HG03066 (cell line): ENCODE results near the gene RBKS.

Source experiments
- ATAC-seq: cut with Tn5 transposase; IDR thresholded peaks from one replicate; pipeline ENCODE4 v1.9.1; 2021; ENCODE audit warnings: low read depth; ENCODE audit not compliant: unreplicated experiment

The RBKS gene

DNA sequence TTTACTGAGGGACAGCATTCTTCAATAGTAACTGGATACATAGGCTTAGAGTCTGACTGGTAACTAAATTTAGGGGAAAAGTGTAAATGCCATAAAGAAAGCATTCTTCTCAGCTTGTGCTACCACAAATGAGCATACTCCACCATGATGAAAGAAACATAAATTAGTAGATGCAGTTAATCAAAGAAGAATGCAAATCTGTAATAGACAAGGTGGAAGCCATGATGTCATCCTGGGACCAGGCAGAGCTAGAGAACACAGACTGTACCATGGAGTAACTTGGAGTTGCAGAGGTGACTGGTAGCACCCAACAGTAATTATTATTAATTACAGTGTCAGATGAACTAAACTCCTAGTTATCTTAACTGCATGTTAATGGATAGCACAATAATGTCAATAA, 51.7 kb downstream of the RBKS start:
- ATAC-seq, result no peak

DNA sequence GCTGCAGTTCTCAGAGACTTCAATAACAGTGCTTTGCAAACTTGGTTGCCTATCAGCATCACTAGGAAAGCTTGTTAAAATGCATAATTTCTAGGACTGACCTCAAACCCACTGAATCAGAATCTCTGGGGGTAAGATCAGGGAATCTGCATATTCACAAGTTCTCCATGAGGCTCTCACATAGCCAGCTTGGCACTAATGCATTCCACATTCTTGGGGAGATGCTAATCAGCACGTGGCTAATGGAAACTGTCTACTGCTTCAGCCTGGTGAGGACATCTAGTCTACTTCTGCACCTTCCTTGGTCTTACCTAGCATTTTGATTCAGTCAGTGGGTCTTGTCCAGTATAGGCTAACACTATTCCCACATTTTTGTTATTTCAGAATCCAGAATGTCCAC, 56.3 kb downstream of the RBKS start:
- ATAC-seq, result no peak

DNA sequence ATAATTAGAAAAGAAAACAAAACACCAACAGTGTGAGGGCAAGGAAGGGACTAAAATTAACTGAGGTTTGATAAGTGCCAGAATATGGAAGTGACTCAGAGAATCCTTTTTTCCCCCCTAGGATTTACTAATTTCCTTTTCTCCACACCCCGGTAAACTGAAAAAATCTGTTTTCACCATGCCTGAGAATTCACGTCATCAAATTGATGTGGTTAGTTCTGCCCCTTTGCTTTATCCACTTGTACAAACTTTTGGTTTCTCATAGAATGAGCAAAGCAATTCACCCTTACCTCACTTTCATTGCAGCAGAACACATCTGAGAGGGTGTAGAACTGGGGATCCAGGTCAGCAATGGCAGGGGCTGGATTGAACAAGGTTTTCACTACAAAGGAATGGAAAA, 57.8 kb downstream of the RBKS start:
- no peak for ATAC-seq

DNA sequence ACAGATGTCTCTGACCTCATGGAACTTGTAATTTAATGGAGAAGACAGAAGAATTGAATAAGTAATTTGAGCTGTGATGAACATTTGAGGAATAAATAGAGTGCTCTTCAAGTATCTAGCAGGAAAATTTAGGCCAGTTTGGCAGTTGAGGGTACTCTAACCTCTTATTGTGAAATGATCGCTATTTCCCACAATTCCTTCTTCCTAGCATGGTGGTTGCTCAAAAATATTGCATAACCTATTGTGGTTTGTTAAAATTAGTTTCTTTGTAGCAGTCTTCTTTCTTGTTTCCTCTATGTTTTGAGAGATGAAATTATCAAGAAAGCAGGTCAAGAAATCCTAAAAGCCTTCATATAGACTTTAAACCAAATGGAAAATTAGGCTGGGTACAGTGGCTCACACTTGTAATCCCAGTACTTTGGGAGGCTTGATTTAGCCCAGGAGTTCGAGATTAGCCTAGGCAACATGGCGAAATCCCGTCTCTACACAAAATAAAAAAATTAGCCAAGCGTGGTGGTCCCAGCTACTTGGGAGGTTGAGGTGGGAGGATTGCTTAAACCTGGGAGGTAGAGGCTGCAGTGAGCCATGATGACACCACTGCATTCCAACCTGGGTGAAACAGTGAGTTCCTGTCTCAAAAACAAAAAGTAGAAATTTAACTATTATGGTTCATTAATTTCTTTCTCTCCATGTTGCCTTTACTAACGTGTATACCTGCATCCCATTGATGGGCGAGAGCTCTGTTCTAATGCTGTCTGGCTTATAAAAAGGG, 58.7 kb downstream of the RBKS start:
- no peak for ATAC-seq

DNA sequence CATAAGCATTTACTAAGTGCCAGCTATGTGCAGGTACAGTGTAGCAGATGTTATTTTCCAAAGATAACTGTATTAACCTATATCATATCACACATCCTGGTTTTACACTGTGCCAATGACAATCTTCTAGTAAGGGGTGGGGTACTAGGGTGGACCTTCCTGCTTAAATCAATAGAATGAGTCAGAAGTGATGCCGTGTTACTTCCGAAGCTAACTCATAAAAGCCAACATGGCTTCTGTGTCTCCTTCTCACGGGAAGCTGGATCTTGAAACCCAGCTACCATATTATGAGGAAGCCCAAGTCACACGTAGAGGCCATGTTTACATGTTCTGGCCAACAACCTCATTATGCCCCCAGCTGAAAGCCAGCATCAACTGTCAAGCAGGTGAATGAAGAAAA, 59.5 kb downstream of the RBKS start:
- no peak for ATAC-seq

DNA sequence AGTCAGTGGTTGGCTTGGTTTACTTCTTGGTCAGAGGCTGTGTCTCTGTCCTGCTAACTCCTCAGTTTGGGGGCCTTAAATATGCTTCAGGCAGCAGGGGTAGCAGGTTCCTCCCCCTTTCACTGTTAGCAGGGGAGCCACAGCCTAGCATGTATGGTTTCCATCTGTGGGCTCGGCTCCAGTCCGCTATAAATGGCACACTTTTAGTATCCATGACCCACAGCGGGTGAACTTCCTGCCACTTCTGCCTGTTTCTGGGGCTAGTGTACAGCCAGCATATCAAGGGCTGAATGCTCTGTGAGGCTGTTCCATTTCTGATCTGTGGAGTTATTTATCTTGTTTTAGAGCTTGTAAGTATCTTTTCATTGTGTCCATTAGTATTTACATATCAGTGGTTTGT, 60.4 kb downstream of the RBKS start:
- ATAC-seq, result no peak

DNA sequence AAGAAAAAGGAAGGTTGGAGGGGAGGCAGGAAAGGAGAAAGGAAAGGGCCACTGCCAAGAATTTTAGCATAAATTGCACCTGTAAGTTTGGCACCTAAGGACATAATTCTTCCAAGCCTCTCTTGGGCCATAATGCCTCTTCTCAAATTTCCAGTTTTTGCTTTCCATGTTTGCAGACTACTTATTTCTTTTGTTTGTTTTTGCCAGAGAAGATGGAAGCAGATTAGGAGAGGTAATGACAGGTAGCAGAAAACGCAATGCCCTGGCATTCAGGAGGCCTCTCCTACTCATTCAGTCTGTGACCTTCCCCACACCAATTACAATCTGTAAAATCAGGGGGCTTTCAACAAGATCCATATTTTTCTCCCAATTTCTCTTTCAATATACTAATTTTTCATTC, 61.9 kb downstream of the RBKS start:
- no peak for ATAC-seq

DNA sequence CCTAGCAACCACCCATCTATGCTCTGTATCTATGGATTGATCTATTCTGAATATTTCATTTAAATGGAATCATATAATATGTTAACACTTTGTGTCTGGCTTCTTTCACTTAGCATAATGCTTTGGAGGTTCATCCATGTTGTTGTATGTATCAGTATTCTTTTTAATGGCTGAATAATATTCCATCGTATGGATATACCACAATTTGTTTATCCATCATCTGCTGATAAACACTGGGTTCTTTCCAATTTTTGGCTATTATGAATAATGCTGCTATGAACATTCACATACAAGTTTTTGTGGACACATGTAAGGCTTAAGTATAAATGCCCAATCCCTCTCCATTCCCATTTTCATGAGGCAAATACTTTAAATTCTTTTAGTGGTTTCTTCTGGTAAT, 65.8 kb downstream of the RBKS start:
- no peak for ATAC-seq

DNA sequence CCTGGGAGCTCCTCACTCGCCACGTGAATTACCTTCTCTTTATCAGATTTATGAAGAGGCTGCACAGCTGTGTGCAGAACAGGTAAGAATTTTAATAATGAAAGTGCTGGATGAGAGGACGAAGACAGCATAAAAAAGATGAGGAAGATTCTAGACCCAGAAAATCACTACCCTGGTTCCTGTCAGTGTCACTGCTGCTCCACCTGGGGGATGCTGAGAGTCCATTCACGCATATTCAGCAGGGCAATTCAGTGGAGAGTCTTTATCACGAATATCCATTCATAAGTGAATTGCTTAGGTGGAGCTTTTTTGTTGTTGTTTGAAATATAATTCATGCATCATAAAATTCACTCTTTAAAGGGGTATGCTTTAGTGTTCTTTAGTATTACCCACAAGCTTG, 66.6 kb downstream of the RBKS start:
- no peak for ATAC-seq

DNA sequence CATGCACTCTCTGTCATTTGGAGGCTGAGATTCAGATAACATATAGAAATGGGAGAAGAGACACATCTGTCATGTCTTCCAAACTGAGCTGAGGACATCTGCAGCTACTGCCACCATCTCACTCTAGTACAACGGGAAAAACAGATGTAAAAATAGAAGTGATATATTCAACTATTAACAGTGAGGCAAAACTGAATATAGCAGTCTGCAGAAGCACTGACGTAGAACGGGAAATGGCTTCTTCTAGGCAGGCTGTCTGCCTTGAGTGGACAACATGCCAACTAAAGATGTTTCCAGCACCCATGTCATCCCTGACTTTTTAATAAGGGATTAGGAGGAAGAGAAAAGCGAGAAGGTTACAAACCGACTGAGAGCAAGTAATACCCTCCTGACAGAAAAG, 67.1 kb downstream of the RBKS start:
- ATAC-seq, result no peak

DNA sequence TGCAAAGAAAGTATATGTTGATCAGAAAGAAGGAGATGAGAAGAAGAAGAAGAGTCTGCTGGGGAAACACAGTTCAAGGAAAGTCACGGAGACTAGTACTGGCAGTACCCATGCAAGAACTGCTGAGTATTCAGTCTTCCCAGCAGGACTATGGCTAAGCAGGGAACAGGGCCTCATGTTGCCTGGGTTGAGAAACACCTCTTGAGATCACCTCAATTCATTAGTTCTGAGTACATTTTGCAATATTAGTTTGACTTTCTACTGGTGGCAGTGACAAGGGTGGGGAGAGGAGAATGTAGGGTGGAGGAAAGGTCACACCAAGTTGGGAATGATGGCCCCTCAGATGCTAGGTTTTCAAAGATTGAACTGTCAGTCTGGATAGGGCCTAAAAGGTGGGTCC, 68.1 kb downstream of the RBKS start:
- no peak for ATAC-seq

DNA sequence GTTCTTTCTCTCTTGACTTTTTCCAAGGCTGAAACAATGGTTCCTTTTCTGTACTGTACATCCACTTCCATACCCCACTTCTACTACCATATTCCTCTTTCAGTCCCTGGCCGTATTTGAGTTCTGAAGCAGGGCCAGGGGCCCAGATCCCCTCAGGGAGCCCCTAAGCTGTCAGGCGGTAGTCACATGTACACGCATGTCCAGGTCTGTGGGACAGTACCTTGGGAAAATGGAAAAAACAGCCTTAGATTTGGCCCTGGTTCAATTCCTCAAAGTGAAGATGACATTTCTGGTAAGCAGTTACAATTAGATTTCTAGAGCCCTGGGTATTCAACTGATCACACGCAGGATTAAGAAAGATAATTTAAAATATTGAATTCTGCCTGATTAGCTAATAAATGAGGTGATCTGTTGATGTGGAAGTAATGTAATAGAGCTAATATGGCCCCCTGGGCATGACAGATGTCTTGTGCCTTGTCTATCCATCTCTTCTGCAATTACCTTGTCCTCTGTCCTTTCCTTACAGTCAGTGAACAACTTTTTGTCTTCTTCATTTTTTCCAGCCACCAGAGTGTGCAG, 74.2 kb downstream of the RBKS start:
- ATAC-seq, result no peak

DNA sequence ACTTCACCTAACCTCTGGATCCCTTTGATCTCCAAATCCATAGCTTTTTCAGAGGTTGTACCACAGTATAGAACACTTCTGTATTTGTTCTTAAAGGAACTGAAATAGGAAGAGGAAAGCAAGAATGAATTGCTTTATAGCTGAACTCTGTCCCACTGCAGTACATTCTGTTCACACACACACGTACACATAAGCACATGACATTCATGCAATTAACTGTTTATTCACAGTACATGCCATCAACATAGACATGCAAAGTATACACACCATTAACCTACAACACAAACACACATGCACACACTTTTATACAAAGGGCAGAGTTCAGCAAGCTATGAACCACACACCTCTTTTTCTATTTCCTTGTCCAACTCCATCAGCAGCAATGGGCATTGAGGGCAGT, 75.4 kb downstream of the RBKS start:
- no peak for ATAC-seq

DNA sequence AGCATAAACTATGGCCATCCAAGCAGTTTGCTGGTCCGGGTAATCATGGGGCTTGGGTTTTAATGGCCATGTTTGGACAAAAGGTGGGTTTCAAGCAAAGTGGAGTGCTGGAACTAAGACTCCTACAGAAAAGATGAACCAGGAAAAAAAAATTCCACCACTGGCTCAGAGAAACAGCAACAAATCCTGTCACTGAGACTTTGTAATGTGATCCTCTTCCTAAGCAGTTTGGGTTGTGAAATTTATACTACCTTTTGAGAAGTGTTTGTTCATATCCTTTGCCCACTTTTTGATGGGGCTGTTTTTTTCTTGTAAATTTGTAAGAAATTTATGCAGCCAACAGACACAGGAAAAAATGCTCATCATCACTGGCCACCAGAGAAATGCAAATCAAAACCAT, 78.4 kb downstream of the RBKS start:
- ATAC-seq, result no peak

DNA sequence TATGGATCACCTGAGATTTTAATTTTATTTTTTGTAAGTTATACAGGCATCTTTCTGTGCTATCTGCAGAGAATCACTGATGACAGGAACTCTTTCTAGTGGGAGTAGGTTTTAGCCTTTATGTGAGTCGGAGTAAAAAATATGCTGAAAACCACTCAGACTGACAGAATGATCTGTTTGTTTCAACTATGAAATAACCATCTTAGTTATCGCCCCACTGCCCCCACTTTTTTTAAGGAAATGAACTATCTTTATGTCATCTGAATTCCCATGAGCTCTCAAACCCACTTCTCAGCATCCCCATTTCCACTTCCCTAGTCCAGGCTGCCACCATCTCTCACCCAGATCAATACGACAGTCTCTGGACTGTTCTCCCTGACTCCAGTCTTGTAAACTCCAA, 79.7 kb downstream of the RBKS start:
- no peak for ATAC-seq

DNA sequence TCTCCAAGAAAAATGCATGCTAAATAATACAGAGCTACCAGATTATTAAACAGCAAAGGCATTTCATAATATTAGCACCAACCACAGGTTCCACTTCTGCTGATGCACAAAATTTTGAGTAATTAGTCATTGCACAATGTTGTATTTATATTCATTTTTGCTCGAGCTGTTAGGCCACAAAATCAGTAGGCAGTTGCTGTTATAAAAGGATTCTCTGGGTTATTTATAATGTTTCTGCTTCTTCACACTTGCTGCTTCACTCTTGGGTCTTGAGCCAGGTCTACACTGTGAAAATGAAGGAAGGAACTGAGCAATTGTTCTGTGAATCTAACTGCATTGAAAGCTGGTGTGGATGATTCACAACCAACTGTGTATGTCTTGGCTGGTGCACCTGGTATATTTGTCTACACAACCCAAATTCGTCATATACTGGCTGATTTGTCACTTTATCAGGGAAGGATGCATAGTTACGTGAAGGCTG, 80.4 kb downstream of the RBKS start:
- ATAC-seq, result no peak

DNA sequence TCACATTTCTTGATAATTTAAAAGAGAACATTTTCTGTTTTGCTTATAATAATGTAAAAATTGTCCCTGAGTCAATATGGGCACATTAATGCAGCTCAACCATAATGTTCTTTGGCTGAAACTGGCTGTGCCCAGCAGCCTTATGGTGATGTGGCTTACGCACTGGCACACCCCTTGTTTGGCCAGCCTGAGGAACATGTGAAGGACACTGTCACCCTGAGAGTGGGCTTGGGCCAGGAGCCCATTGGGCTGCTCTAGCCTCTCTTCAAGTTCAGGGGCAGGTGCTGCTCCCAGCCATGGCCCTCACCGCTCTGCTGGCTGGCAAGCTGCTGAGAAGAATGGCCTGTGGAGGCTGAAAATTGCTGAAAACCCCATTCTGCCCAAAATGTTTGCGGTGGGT, 81.2 kb downstream of the RBKS start:
- ATAC-seq, result no peak

DNA sequence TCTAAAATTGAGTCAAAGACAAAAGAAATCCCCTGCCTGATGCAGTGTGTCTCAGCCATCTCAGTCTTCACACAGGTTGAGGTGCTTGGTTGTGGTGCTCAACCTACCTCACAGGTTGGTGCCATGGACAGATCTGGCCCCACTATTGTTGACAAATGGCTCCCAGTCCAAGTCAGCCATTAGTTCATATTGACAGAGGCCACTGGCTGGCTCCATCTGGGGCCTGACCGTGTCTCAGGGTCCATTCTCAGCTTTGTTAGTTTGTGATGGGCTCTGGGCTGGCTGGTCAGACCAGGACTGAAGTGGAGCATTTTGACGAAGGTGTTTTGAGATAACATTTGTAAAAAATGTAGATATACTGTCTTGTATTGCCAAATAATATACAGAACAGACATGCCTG, 81.8 kb downstream of the RBKS start:
- ATAC-seq, result no peak

DNA sequence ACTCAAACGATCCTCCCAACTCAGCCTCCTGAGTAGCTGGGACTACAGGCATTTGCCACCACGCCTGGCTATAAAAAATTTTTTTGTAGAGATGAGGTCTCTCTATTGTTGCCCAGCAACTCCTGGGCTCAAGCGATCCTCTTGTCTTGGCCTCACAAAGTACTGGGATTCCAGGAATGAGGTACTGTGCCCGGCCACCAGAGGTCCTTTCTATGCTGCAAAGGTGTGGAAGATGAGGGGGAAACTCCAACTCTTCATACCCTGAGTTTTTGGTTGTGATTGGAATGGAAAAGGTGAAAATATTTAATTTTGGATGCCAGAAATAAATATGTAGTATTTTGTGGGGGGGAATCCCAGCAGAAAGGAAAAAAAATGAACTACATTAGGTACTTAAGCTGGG, 82.7 kb downstream of the RBKS start:
- no peak for ATAC-seq

DNA sequence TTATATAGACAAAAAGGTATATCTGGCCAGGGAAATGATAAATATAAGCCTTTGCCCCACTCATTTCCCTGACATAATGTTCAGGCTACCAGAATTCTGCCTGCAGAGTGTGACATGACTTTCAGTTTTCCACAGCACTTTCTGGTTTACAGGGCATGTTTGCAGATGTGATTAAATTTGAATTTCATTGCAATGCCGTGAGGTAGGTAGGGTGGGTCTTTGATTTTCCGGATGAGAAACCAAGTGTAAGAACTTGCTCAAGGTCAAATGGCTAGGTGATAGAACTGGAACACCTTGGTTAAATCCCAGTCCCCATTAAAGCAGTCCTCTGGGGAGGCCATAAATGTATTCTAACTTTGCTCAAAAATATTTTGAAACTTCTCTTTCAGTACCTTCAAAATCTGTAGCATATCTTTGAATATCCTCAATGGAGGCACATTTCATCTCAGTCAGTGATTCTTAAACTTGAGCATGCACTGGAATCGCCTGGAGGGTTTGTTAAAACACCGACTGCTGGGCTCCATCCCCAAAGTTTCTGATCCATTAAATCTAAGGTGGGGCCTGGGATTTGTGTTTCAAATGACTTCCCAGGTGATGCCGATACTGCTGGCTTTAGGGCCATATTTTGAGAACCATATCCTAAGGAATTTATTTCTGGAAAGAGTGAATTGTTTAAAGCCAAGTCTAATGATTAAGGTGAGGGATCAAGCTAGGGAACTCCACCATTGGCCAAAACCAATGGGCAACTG, 83.7 kb downstream of the RBKS start:
- ATAC-seq, result no peak

DNA sequence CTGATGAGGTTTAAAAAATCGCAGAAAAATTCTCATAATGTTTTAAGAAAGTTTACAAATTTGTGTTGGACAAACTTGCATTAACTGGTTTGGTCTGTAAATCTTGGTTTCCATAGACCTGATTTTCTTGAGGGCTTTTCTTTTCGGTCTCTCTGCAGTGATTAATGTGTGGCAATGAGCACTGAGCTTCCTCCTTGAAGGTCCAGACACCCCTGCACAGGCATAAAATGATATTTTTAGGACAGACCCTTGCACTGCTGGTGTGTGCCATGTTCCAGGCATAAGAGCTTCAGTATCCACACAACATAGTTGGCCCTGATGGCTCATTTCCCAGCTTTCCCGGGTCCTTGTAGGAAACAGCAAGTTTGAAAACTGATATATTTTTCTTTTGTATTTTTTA, 85.0 kb downstream of the RBKS start:
- no peak for ATAC-seq

DNA sequence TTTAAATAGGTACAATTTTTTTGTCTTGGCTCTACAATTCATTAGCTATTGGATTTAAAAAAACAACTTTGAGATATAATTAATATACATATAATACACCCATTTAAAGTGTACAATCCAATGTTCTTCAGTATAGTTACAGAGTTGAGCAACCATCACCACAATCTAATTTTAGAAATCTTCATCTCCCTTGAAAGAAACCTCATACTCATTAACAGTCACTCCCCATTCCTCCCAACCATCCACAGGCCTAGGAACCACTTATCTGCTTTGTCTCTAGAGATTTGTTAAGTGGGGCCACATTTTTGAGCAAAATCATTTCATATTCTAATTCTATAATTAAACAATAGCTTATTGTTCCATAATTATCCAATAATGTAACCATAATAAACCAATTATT, 86.0 kb downstream of the RBKS start:
- ATAC-seq, result no peak
